Heart left ventricle (tissue), 16 donors: Measurements from ENCODE around the gene CFAP251. TPM values are rescaled to one million over a fixed set of nuclear protein-coding genes. Genes with fewer than 3 reads are reported as not detected.
"Not testable (repeated sequence)": the region's sequence is repeated elsewhere in the genome, so short reads cannot be mapped to it uniquely, and the experiment has no call there.

Experiments
- ATAC-seq, 4 donors: fragments of 200-7000 bp; cut with Tn5 transposase; one replicate each; pipeline ENCODE4 v1.9.1; 2020 to 2022; ENCODE audit warnings: moderate library complexity in 4 of 4, mild to moderate bottlenecking in 3 of 4, moderate number of reproducible peaks in 1 of 4
- DNase-seq, 5 donors: peaks; one replicate each; pipeline ENCODE4 v3.0.0-alpha.2; 2020
- H3K27ac ChIP-seq, 12 donors: fragments of 200-600 bp; sonication (generic) in 4 of 12; one replicate each; pipeline versions ENCODE4 v1.5.0 to v1.8.0; 2016 to 2022; ENCODE audit warnings: mild to moderate bottlenecking in 2 of 12
- H3K27me3 ChIP-seq, 9 donors: fragments of 200-600 bp; sonication (generic) in 2 of 9; one replicate each; pipeline versions ENCODE4 v1.5.1 to v1.8.0; 2016 to 2022; ENCODE audit warnings: mild to moderate bottlenecking in 3 of 9
- H3K36me3 ChIP-seq, 9 donors: fragments of 200-600 bp; sonication (generic) in 2 of 9; one replicate each; pipeline versions ENCODE4 v1.5.0 to v1.8.0; 2018 to 2022; ENCODE audit warnings: mild to moderate bottlenecking in 2 of 9
- H3K4me1 ChIP-seq, 12 donors: fragments of 200-600 bp; sonication (generic) in 4 of 12; one replicate each; pipeline versions ENCODE4 v1.5.0 to v1.8.0; 2016 to 2022; ENCODE audit warnings: mild to moderate bottlenecking in 3 of 12
- H3K4me3 ChIP-seq, 12 donors: fragments of 200-600 bp; sonication (generic) in 4 of 12; one replicate each; pipeline versions ENCODE4 v1.5.0 to v1.8.0; 2017 to 2022; ENCODE audit warnings: mild to moderate bottlenecking in 9 of 12, moderate library complexity in 4 of 12
- H3K9me3 ChIP-seq, 12 donors: fragments of 200-600 bp; sonication (generic) in 4 of 12; one replicate each; pipeline versions ENCODE4 v1.5.0 to v1.8.0; 2016 to 2022; ENCODE audit warnings: mild to moderate bottlenecking in 1 of 12
- CTCF ChIP-seq, 12 donors: fragments of 200-600 bp; sonication (generic) in 4 of 12; IDR thresholded peaks; one replicate each; pipeline versions ENCODE4 v1.5.0 to v1.8.0; 2018 to 2022; ENCODE audit warnings: antibody characterized with exemption in 12 of 12, mild to moderate bottlenecking in 5 of 12
- POLR2A ChIP-seq, 2 donors: fragments of 450-650 bp; IDR thresholded peaks; one replicate each; pipeline ENCODE4 v1.6.1; 2017; ENCODE audit warnings: antibody characterized with exemption in 2 of 2, mild to moderate bottlenecking in 2 of 2, moderate library complexity in 2 of 2
- WGBS, 4 donors: extraction: QIAGEN DNeasy Blood & Tissue Kit in 2 of 4; methylation state at CpG; one replicate each; pipeline versions ENCODE4 v1.1.5 to v1.1.7; 2013 to 2018; 5-methylcytosine and 5-hydroxymethylcytosine counted together
- intact Hi-C, 10 donors: fragments of 100-400 bp; cut with DNase I; formaldehyde crosslinking; loops; one replicate each; pipeline versions ENCODE4 v1.11.1 to v1.14.2; 2022
- polyA plus RNA-seq, 2 donors: library from polyadenylated mRNA; stranded (reverse); fragments of 200-250 nt; gene quantifications; one replicate each; pipeline ENCODE4 v1.2.3, GENCODE V29; 2013
- total RNA-seq, 9 donors: library from RNA; depleted of rRNA in 2 of 9; stranded (reverse); fragments of >200 nt in 2 of 9; fragmentation: NEBNext Ultra II Directional in 3 of 9; extraction: Animal tissue kit (Norgen Biotek cat#: 25700) in 3 of 9; gene quantifications; one replicate each; pipeline versions ENCODE4 v1.1.0 to v1.2.4, GENCODE V29; 2016 to 2023
- donor health status: ischemic (EF 13 %, LVEDD 7.1; RV severe dilation, severe dysfunction).
- donor health status: healthy with polysubstance abuse.
- donor health status: DM: no; HTN: yes; CAD: no.
- donor health status: DM: no; HTN: no; CAD: no.
- donor health status: ischemic (EF 25% LVEDD 6.9; RV normal size, moderate dysfunction).
- donor health status: ischemic (EF 25% LVEDD 5.7; RV mildly dilated, moderate dysfunction).
- donor health status: healthy.
- donor health status: DM: yes; HTN: yes; CAD: no.
- donor health status: ischemic (EF 35%, LVEDD 5.7; RV mildly dilated, moderate dysfunction).
- donor health status: nonischemic (EF 11% LVEDD 7.7; RV severe dilation, severe dysfunction).
- donor health status: DM: yes; HTN: yes; CAD: no.
- donor health status: PGD.
- donor health status: ischemic (EF 29% LVEDD 5.4; RV normal size, mild dysfunction).
- donor health status: nonischemic (EF 23%, LVEDD 6.1; RV moderate dilation, normal function).

Gene CFAP251
- total and polyA plus RNA-seq, 11 donors, result 0.60 to 8.0 (median 1.4) TPM

GRCh38 chr12:121872546-121873215 lies 45.7 kb upstream of the CFAP251 start:
- H3K27me3 ChIP-seq, result no peaks in the 10 kb centered on the region
- no peak for TF ChIP-seq CTCF (IDR thresholded peaks at IDR 0.05)
- TF ChIP-seq POLR2A (IDR thresholded peaks at IDR 0.05), result no peak
- ATAC-seq (peak in 3 of 4 donors; percentile 26 to 58 (median 51)), DNase-seq (peak in 2 of 5 donors; percentile 16 to 54)
- intact Hi-C loops, result no loop called here
- H3K4me1 ChIP-seq, result peaks cover 0 to 7% (median 0%) of the 10 kb centered on the region in 12 donors
- H3K9me3 ChIP-seq, result no peaks in the 10 kb centered on the region
- no peak overlapping the region for H3K4me3 ChIP-seq
- H3K36me3 ChIP-seq, result no peaks in the 10 kb centered on the region
- H3K27ac ChIP-seq, result peak overlapping the region in 2 of 12 donors; percentile 37 to 67
- 36 to 56% (median 38%) methylated on average over 5 of the region's 5 CpGs for WGBS, 4 donors

- peak in 2 of 4 donors; percentile 45 to 73 for ATAC-seq
- TF ChIP-seq CTCF (IDR thresholded peaks at IDR 0.05) (no peak), POLR2A (IDR thresholded peaks at IDR 0.05) (no peak)
- peaks cover 0 to 7% (median 0%) of the 10 kb centered on the region in 12 donors for H3K4me1 ChIP-seq
- H3K9me3 ChIP-seq, result no peaks in the 10 kb centered on the region
- no peak for DNase-seq
- H3K27ac ChIP-seq, result peak overlapping the region in 2 of 12 donors; percentile 37 to 67
- intact Hi-C loops, result no loop called here
- H3K36me3 ChIP-seq, result no peaks in the 10 kb centered on the region
- WGBS, 4 donors, result 81 to 91% (median 90%) methylated on average over 6 of the region's 6 CpGs
- no peaks in the 10 kb centered on the region for H3K27me3 ChIP-seq
- H3K4me3 ChIP-seq, result no peak overlapping the region
Observed at GRCh38 chr12:121873216-121873569, 45.2 kb upstream of the CFAP251 start.

GRCh38 chr12:121874071-121874470 lies 44.3 kb upstream of the CFAP251 start:
- DNase-seq (no peak), ATAC-seq (no peak)
- Histone ChIP-seq H3K4me3 (no peak overlapping the region), H3K36me3 (no peaks in the 10 kb centered on the region), H3K9me3 (no peaks in the 10 kb centered on the region), H3K27ac (peak overlapping the region in 1 of 12 donors; percentile 27), H3K4me1 (peaks cover 0 to 7% (median 0%) of the 10 kb centered on the region in 12 donors), H3K27me3 (no peaks in the 10 kb centered on the region)
- 84 to 96% (median 92%) methylated on average over 6 of the region's 6 CpGs for WGBS, 4 donors
- TF ChIP-seq POLR2A (IDR thresholded peaks at IDR 0.05) (no peak), CTCF (IDR thresholded peaks at IDR 0.05) (no peak)
- intact Hi-C loops, result no loop called here

- Histone ChIP-seq H3K9me3 (no peaks in the 10 kb centered on the region), H3K4me1 (peaks cover 0 to 7% (median 0%) of the 10 kb centered on the region in 12 donors), H3K27ac (no peak overlapping the region), H3K27me3 (no peaks in the 10 kb centered on the region), H3K4me3 (no peak overlapping the region), H3K36me3 (no peaks in the 10 kb centered on the region)
- intact Hi-C loops, result no loop called here
- 89 to 93% (median 90%) methylated on average over 6 of the region's 6 CpGs for WGBS, 4 donors
- DNase-seq, result no peak
- ATAC-seq, result no peak
- TF ChIP-seq CTCF (IDR thresholded peaks at IDR 0.05) (no peak), POLR2A (IDR thresholded peaks at IDR 0.05) (no peak)
Observed at GRCh38 chr12:121875582-121875981, 42.8 kb upstream of the CFAP251 start.

GRCh38 chr12:121876080-121876447 lies 42.3 kb upstream of the CFAP251 start:
- H3K36me3 ChIP-seq, intact Hi-C loops: not testable (repeated sequence)
- 87 to 91% (median 90%) methylated on average over 8 of the region's 8 CpGs for WGBS, 4 donors

More at GRCh38 chr12:121876080-121876447, 42.3 kb upstream of the CFAP251 start:
- DNase-seq, H3K9me3 ChIP-seq, H3K4me1 ChIP-seq, ATAC-seq, H3K27ac ChIP-seq, H3K4me3 ChIP-seq, H3K27me3 ChIP-seq: not testable (repeated sequence)
